Naive B cell (primary cell): ENCODE data around the gene HOXB5. TPM values are rescaled to one million over a fixed set of nuclear protein-coding genes. Genes with fewer than 3 reads are reported as not detected.

ENCODE experiments used
- ATAC-seq, 2 donors: fragments of 150-1000 bp; cut with Tn5 transposase; 2 replicates each; pipeline ENCODE4 v1.10.0; 2021; ENCODE audit warnings: low read depth in 2 of 2, mild to moderate bottlenecking in 2 of 2, moderate library complexity in 2 of 2
- DNase-seq: peaks from one replicate; pipeline ENCODE4 v3.0.0; 2022
- H3K27ac Mint-ChIP-seq, 6 donors: one replicate each; pipeline ENCODE4 v1.8.0; 2020 to 2022; ENCODE audit warnings: mild to moderate bottlenecking in 6 of 6, mixed read lengths in 6 of 6, moderate library complexity in 5 of 6, inconsistent platforms in 2 of 6
- H3K27me3 Mint-ChIP-seq, 3 donors: one replicate each; pipeline ENCODE4 v1.8.0; 2021 to 2022; ENCODE audit warnings: mixed read lengths in 3 of 3, mild to moderate bottlenecking in 1 of 3
- H3K36me3 Mint-ChIP-seq, 2 donors: one replicate each; pipeline ENCODE4 v1.8.0; 2020 to 2022; ENCODE audit warnings: mixed read lengths in 2 of 2, inconsistent platforms in 1 of 2, mild to moderate bottlenecking in 1 of 2
- H3K4me1 Mint-ChIP-seq, 3 donors: one replicate each; pipeline ENCODE4 v1.8.0; 2020 to 2022; ENCODE audit warnings: mixed read lengths in 3 of 3, inconsistent platforms in 1 of 3, mild to moderate bottlenecking in 1 of 3, moderate library complexity in 1 of 3
- H3K4me3 Mint-ChIP-seq, 8 donors: one replicate each; pipeline ENCODE4 v1.8.0; 2020 to 2022; ENCODE audit warnings: mild to moderate bottlenecking in 8 of 8, mixed read lengths in 8 of 8, moderate library complexity in 8 of 8, inconsistent platforms in 2 of 8
- H3K9me3 Mint-ChIP-seq, 7 donors: one replicate each; pipeline ENCODE4 v1.8.0; 2020 to 2022; ENCODE audit warnings: mixed read lengths in 7 of 7, mild to moderate bottlenecking in 5 of 7, inconsistent platforms in 2 of 7, moderate library complexity in 1 of 7
- polyA plus RNA-seq, 6 donors: library from polyadenylated mRNA; unstranded; fragments of 300-500 nt; fragmentation: Illumina TruSeq; gene quantifications; one replicate each; pipeline ENCODE4 v1.2.3, GENCODE V29; 2021; ENCODE audit warnings: low read depth in 6 of 6

HOXB5 gene
- polyA plus RNA-seq, 6 donors from 2014 or later, result not detected

- DNase-seq (peak; percentile 53), ATAC-seq (peak; percentile 30 to 48)
- H3K9me3 Mint-ChIP-seq, result peaks cover 0 to 2% (median 0%) of the 10 kb centered on the region in 7 donors
- H3K27me3 Mint-ChIP-seq, result peaks cover 71 to 90% (median 88%) of the 10 kb centered on the region in 3 donors
- peak within 1 kb of the TSS in 4 of 6 donors; percentile 55 to 95 (median 82) for H3K27ac Mint-ChIP-seq
- H3K36me3 Mint-ChIP-seq, result peaks cover 0 to 8% of the 10 kb centered on the region in 2 donors
- peak within 1 kb of the TSS; percentile 92 to 98 (median 96) for H3K4me3 Mint-ChIP-seq
- H3K4me1 Mint-ChIP-seq, result peaks cover 43 to 49% (median 45%) of the 10 kb centered on the region in 3 donors
These were observed 17.0 kb upstream of the HOXB5 start, which contains the start of gene HOXB7 for GRCh38 chr17:48610282-48611211. Gene HOXB7, minus strand, starts transcription at chr17:48611017. Its CDS starts 99 bp downstream, at chr17:48610918.

GRCh38 chr17:48609759-48610281 is 16.2 kb upstream of the HOXB5 start:
- Mint-ChIP-seq H3K4me3 (peak overlapping the region; percentile 92 to 98 (median 96)), H3K27ac (no peak overlapping the region), H3K36me3 (peaks cover 0 to 2% of the 10 kb centered on the region in 2 donors), H3K27me3 (peaks cover 71 to 91% (median 88%) of the 10 kb centered on the region in 3 donors), H3K9me3 (peaks cover 0 to 2% (median 0%) of the 10 kb centered on the region in 7 donors), H3K4me1 (peaks cover 42 to 45% (median 42%) of the 10 kb centered on the region in 3 donors)
- no peak for ATAC-seq
- no peak for DNase-seq

GRCh38 chr17:48609033-48609432 is 15.5 kb upstream of the HOXB5 start:
- peaks cover 74 to 91% (median 88%) of the 10 kb centered on the region in 3 donors for H3K27me3 Mint-ChIP-seq
- ATAC-seq (no peak), DNase-seq (no peak)
- no peaks in the 10 kb centered on the region for H3K36me3 Mint-ChIP-seq
- H3K27ac Mint-ChIP-seq, result peak overlapping the region in 2 of 6 donors; percentile 18 to 72
- H3K9me3 Mint-ChIP-seq, result peaks cover 0 to 2% (median 0%) of the 10 kb centered on the region in 7 donors
- H3K4me3 Mint-ChIP-seq, result peak overlapping the region in 6 of 8 donors; percentile 7 to 98 (median 94)
- peaks cover 37 to 44% (median 38%) of the 10 kb centered on the region in 3 donors for H3K4me1 Mint-ChIP-seq

GRCh38 chr17:48608494-48608834 is 14.9 kb upstream of the HOXB5 start:
- Mint-ChIP-seq H3K9me3 (peaks cover 0 to 2% (median 0%) of the 10 kb centered on the region in 7 donors), H3K27ac (no peak overlapping the region), H3K36me3 (no peaks in the 10 kb centered on the region), H3K4me3 (peak overlapping the region in 1 of 8 donors; percentile 92), H3K27me3 (peaks cover 74 to 91% (median 87%) of the 10 kb centered on the region in 3 donors), H3K4me1 (peaks cover 32 to 39% (median 33%) of the 10 kb centered on the region in 3 donors)
- ATAC-seq (no peak), DNase-seq (no peak)

GRCh38 chr17:48606892-48607614 is 13.5 kb upstream of the HOXB5 start:
- no peak overlapping the region for H3K27ac Mint-ChIP-seq
- ATAC-seq (no peak), DNase-seq (no peak)
- H3K36me3 Mint-ChIP-seq, result no peaks in the 10 kb centered on the region
- peaks cover 19 to 33% (median 24%) of the 10 kb centered on the region in 3 donors for H3K4me1 Mint-ChIP-seq
- H3K4me3 Mint-ChIP-seq, result peak overlapping the region in 2 of 8 donors; percentile 19 to 67
- peaks cover 74 to 91% (median 77%) of the 10 kb centered on the region in 3 donors for H3K27me3 Mint-ChIP-seq
- peaks cover 0 to 2% (median 0%) of the 10 kb centered on the region in 7 donors for H3K9me3 Mint-ChIP-seq

GRCh38 chr17:48605991-48606891 is 12.7 kb upstream of the HOXB5 start:
- peaks cover 0 to 2% (median 0%) of the 10 kb centered on the region in 7 donors for H3K9me3 Mint-ChIP-seq
- H3K36me3 Mint-ChIP-seq, result no peaks in the 10 kb centered on the region
- no peak overlapping the region for H3K4me3 Mint-ChIP-seq
- H3K27ac Mint-ChIP-seq, result no peak overlapping the region
- peaks cover 75 to 92% (median 76%) of the 10 kb centered on the region in 3 donors for H3K27me3 Mint-ChIP-seq
- DNase-seq, result no peak
- H3K4me1 Mint-ChIP-seq, result peaks cover 13 to 31% (median 18%) of the 10 kb centered on the region in 3 donors
- no peak for ATAC-seq

- ATAC-seq (no peak), DNase-seq (no peak)
- Mint-ChIP-seq H3K4me3 (peak overlapping the region in 1 of 8 donors; percentile 27), H3K27ac (no peak overlapping the region), H3K27me3 (peaks cover 75 to 92% (median 77%) of the 10 kb centered on the region in 3 donors), H3K9me3 (peaks cover 0 to 2% (median 0%) of the 10 kb centered on the region in 7 donors), H3K36me3 (no peaks in the 10 kb centered on the region), H3K4me1 (peaks cover 8 to 25% (median 12%) of the 10 kb centered on the region in 3 donors)
These were observed 11.9 kb upstream of the HOXB5 start for GRCh38 chr17:48605409-48605919.

GRCh38 chr17:48604770-48605329 is 11.3 kb upstream of the HOXB5 start, which contains the start of gene HOXB6:
Gene HOXB6, minus strand, starts transcription at chr17:48604986. Its CDS starts 6,836 bp downstream, at chr17:48598150.
- H3K36me3 Mint-ChIP-seq, result no peaks in the 10 kb centered on the region
- peaks cover 8 to 25% (median 12%) of the 10 kb centered on the region in 3 donors for H3K4me1 Mint-ChIP-seq
- H3K27ac Mint-ChIP-seq, result peak within 1 kb of the TSS in 2 of 6 donors; percentile 87 to 92
- peaks cover 0 to 2% (median 0%) of the 10 kb centered on the region in 7 donors for H3K9me3 Mint-ChIP-seq
- peak within 1 kb of the TSS in 3 of 8 donors; percentile 27 to 85 (median 80) for H3K4me3 Mint-ChIP-seq
- no peak for ATAC-seq
- peaks cover 81 to 96% (median 83%) of the 10 kb centered on the region in 3 donors for H3K27me3 Mint-ChIP-seq
- no peak for DNase-seq

GRCh38 chr17:48603959-48604769 is 10.6 kb upstream of the HOXB5 start:
- DNase-seq, result no peak
- peak overlapping the region in 1 of 6 donors; percentile 87 for H3K27ac Mint-ChIP-seq
- peaks cover 81 to 96% (median 88%) of the 10 kb centered on the region in 3 donors for H3K27me3 Mint-ChIP-seq
- no peaks in the 10 kb centered on the region for H3K36me3 Mint-ChIP-seq
- H3K4me1 Mint-ChIP-seq, result peaks cover 8 to 21% (median 12%) of the 10 kb centered on the region in 3 donors
- H3K9me3 Mint-ChIP-seq, result peaks cover 0 to 2% (median 0%) of the 10 kb centered on the region in 7 donors
- no peak for ATAC-seq
- peak overlapping the region in 3 of 8 donors; percentile 9 to 85 (median 52) for H3K4me3 Mint-ChIP-seq

- peak overlapping the region in 2 of 8 donors; percentile 30 to 35 for H3K4me3 Mint-ChIP-seq
- DNase-seq (no peak), ATAC-seq (no peak)
- peaks cover 85 to 99% (median 88%) of the 10 kb centered on the region in 3 donors for H3K27me3 Mint-ChIP-seq
- peaks cover 19 to 36% (median 25%) of the 10 kb centered on the region in 3 donors for H3K4me1 Mint-ChIP-seq
- H3K36me3 Mint-ChIP-seq, result no peaks in the 10 kb centered on the region
- H3K9me3 Mint-ChIP-seq, result peaks cover 0 to 5% (median 0%) of the 10 kb centered on the region in 7 donors
- H3K27ac Mint-ChIP-seq, result peak overlapping the region in 2 of 6 donors; percentile 49 to 62
These were observed 8.2 kb upstream of the HOXB5 start for GRCh38 chr17:48601539-48602425.
